Measurements from ENCODE around the gene FEZF1.

GRCh38 chr7:122316467-122317388 is 12.2 kb upstream of the FEZF1 start:
- TF ChIP-seq GABPA (IDR thresholded peaks at IDR 0.05; ENCODE audit: low read depth) (no peak), POLR2AphosphoS5 (IDR thresholded peaks at IDR 0.05; ENCODE audit: low read depth) (no peak), REST (IDR thresholded peaks at IDR 0.05; ENCODE audit: insufficient replicate concordance, low read depth) (no peak), SPI1 (IDR thresholded peaks at IDR 0.05; ENCODE audit: borderline replicate concordance, low read depth) (no peak)
- TF ChIP-seq, protein P1, sequence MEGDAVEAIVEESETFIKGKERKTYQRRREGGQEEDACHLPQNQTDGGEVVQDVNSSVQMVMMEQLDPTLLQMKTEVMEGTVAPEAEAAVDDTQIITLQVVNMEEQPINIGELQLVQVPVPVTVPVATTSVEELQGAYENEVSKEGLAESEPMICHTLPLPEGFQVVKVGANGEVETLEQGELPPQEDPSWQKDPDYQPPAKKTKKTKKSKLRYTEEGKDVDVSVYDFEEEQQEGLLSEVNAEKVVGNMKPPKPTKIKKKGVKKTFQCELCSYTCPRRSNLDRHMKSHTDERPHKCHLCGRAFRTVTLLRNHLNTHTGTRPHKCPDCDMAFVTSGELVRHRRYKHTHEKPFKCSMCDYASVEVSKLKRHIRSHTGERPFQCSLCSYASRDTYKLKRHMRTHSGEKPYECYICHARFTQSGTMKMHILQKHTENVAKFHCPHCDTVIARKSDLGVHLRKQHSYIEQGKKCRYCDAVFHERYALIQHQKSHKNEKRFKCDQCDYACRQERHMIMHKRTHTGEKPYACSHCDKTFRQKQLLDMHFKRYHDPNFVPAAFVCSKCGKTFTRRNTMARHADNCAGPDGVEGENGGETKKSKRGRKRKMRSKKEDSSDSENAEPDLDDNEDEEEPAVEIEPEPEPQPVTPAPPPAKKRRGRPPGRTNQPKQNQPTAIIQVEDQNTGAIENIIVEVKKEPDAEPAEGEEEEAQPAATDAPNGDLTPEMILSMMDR (IDR thresholded peaks at IDR 0.05; ENCODE audit: insufficient read depth, low read length), result no peak
